Mesenchymal stem cell (in vitro differentiated cells and primary cell): ENCODE results near the gene PIP5K1B. TPM values are rescaled to one million over a fixed set of nuclear protein-coding genes. Genes with fewer than 3 reads are reported as not detected.

Source experiments
- small RNA-seq: library from polyadenylated mRNA; stranded (forward); fragments of <200 nt; extraction: miRNeasy Mini kit (QIAGEN cat#:217004); gene quantifications from one replicate; pipeline ENCODE3, GENCODE V24; 2013; ENCODE audit warnings: low read depth

Gene PIP5K1B

Small RNA genes within 50 kb of the gene (small RNA-seq; reads per million reads assigned to genes)
- gene RNU6-820P = not detected
